Natural killer cell treated with Interleukin-12 subunit alpha and Interleukin-12 subunit beta and Interleukin-15 and Interleukin-18, amount 100 ng/mL, for 72 hours (primary cell): ENCODE data around the gene OR4X2. TPM values are rescaled to one million over a fixed set of nuclear protein-coding genes. Genes with fewer than 3 reads are reported as not detected.
"Not testable (repeated sequence)": the region's sequence is repeated elsewhere in the genome, so short reads cannot be mapped to it uniquely, and the experiment has no call there.

ENCODE experiments used
- ATAC-seq, 2 donors: fragments of 150-1000 bp; cut with Tn5 transposase in 1 of 2; sonication (Bioruptor Pico), chemical (Tn5 transposase) in 1 of 2; 2 replicates each; pipeline ENCODE4 v1.10.0; 2021
- DNase-seq: peaks from one replicate; pipeline ENCODE4 v3.0.0; 2022; ENCODE audit warnings: low spot score
- H3K27ac Mint-ChIP-seq, 2 donors: 1 replicate in 1 of 2; 2 replicates in 1 of 2; pipeline ENCODE4 v1.8.0; 2022; ENCODE audit warnings: mixed read lengths in 2 of 2, mild to moderate bottlenecking in 1 of 2, moderate library complexity in 1 of 2
- H3K27me3 Mint-ChIP-seq, 2 donors: 1 replicate in 1 of 2; 2 replicates in 1 of 2; pipeline ENCODE4 v1.8.0; 2022; ENCODE audit warnings: mixed read lengths in 2 of 2
- H3K36me3 Mint-ChIP-seq: one replicate; pipeline ENCODE4 v1.8.0; 2022; ENCODE audit warnings: mixed read lengths
- H3K4me1 Mint-ChIP-seq, 2 donors: 1 replicate in 1 of 2; 2 replicates in 1 of 2; pipeline ENCODE4 v1.8.0; 2022; ENCODE audit warnings: low read depth in 2 of 2, mixed read lengths in 2 of 2, mild to moderate bottlenecking in 1 of 2
- H3K4me3 Mint-ChIP-seq: one replicate; pipeline ENCODE4 v1.8.0; 2022; ENCODE audit warnings: mixed read lengths
- H3K9me3 Mint-ChIP-seq: 2 replicates; pipeline ENCODE4 v1.8.0; 2022; ENCODE audit warnings: mixed read lengths
- total RNA-seq, 2 donors: library from RNA; stranded (reverse); gene quantifications; one replicate each; pipeline ENCODE4 v1.2.3, GENCODE V29; 2022

OR4X2 gene
- total RNA-seq, result not detected

- no peaks in the 10 kb centered on the region for H3K9me3 Mint-ChIP-seq
- H3K27ac Mint-ChIP-seq, result no peak within 1 kb of the TSS
- no peaks in the 10 kb centered on the region for H3K4me1 Mint-ChIP-seq
- ATAC-seq, result no peak
- H3K36me3 Mint-ChIP-seq, result no peaks in the 10 kb centered on the region
- no peak for DNase-seq
- H3K27me3 Mint-ChIP-seq, result peaks cover 18 to 37% of the 10 kb centered on the region in 2 donors
- no peak within 1 kb of the TSS for H3K4me3 Mint-ChIP-seq
Observed at GRCh38 chr11:48244804-48245203, at the start of gene OR4X2. OR4X2 (plus strand) TSS chr11:48245104; CDS start chr11:48245104, 0 bp downstream.

- Mint-ChIP-seq H3K4me3 (no peak overlapping the region), H3K4me1 (no peaks in the 10 kb centered on the region), H3K27ac (no peak overlapping the region), H3K9me3 (no peaks in the 10 kb centered on the region), H3K27me3 (peaks cover 22 to 40% of the 10 kb centered on the region in 2 donors), H3K36me3 (no peaks in the 10 kb centered on the region)
- ATAC-seq (no peak), DNase-seq (no peak)
Observed at GRCh38 chr11:48207881-48208280, 37.0 kb upstream of the OR4X2 start.

- DNase-seq, result no peak
- no peaks in the 10 kb centered on the region for H3K4me1 Mint-ChIP-seq
- no peak for ATAC-seq
- no peak overlapping the region for H3K27ac Mint-ChIP-seq
- H3K27me3 Mint-ChIP-seq, result peaks cover 25 to 41% of the 10 kb centered on the region in 2 donors
- H3K9me3 Mint-ChIP-seq, result no peaks in the 10 kb centered on the region
- no peaks in the 10 kb centered on the region for H3K36me3 Mint-ChIP-seq
- no peak overlapping the region for H3K4me3 Mint-ChIP-seq
Observed at GRCh38 chr11:48210052-48210451, 34.9 kb upstream of the OR4X2 start.

- H3K36me3 Mint-ChIP-seq, result no peaks in the 10 kb centered on the region
- no peaks in the 10 kb centered on the region for H3K4me1 Mint-ChIP-seq
- no peaks in the 10 kb centered on the region for H3K9me3 Mint-ChIP-seq
- peaks cover 12 to 19% of the 10 kb centered on the region in 2 donors for H3K27me3 Mint-ChIP-seq
- no peak within 1 kb of the TSS for H3K4me3 Mint-ChIP-seq
- no peak within 1 kb of the TSS for H3K27ac Mint-ChIP-seq
- no peak for DNase-seq
- no peak for ATAC-seq
Observed at GRCh38 chr11:48216510-48216909, 28.4 kb upstream of the OR4X2 start, which contains the start of gene OR4B1. OR4B1 (plus strand) TSS chr11:48216810; CDS start chr11:48216810, 0 bp downstream.

GRCh38 chr11:48228761-48229160 lies 16.1 kb upstream of the OR4X2 start:
- H3K4me3 Mint-ChIP-seq, result no peak overlapping the region
- H3K27ac Mint-ChIP-seq, result no peak overlapping the region
- no peaks in the 10 kb centered on the region for H3K4me1 Mint-ChIP-seq
- peaks cover 3 to 27% of the 10 kb centered on the region in 2 donors for H3K27me3 Mint-ChIP-seq
- no peaks in the 10 kb centered on the region for H3K36me3 Mint-ChIP-seq
- no peaks in the 10 kb centered on the region for H3K9me3 Mint-ChIP-seq
- DNase-seq, result no peak
- no peak for ATAC-seq

GRCh38 chr11:48230057-48230456 lies 14.8 kb upstream of the OR4X2 start:
- not testable (repeated sequence) for H3K36me3 Mint-ChIP-seq, DNase-seq, ATAC-seq, H3K4me3 Mint-ChIP-seq, H3K4me1 Mint-ChIP-seq, H3K27ac Mint-ChIP-seq, H3K9me3 Mint-ChIP-seq
- H3K27me3 Mint-ChIP-seq, result peaks cover 3 to 36% of the 10 kb centered on the region in 2 donors

- H3K4me1 Mint-ChIP-seq, result no peaks in the 10 kb centered on the region
- H3K9me3 Mint-ChIP-seq, result no peaks in the 10 kb centered on the region
- ATAC-seq (no peak), DNase-seq (no peak)
- no peak overlapping the region for H3K27ac Mint-ChIP-seq
- H3K27me3 Mint-ChIP-seq, result peaks cover 10 to 44% of the 10 kb centered on the region in 2 donors
- no peak overlapping the region for H3K4me3 Mint-ChIP-seq
- H3K36me3 Mint-ChIP-seq, result no peaks in the 10 kb centered on the region
Observed at GRCh38 chr11:48237727-48238126, 7.2 kb upstream of the OR4X2 start.

- H3K27me3 Mint-ChIP-seq, result peaks cover 18 to 47% of the 10 kb centered on the region in 2 donors
- no peaks in the 10 kb centered on the region for H3K4me1 Mint-ChIP-seq
- H3K27ac Mint-ChIP-seq, result no peak overlapping the region
- H3K36me3 Mint-ChIP-seq, result no peaks in the 10 kb centered on the region
- ATAC-seq (no peak), DNase-seq (no peak)
- H3K4me3 Mint-ChIP-seq, result no peak overlapping the region
- H3K9me3 Mint-ChIP-seq, result no peaks in the 10 kb centered on the region
Observed at GRCh38 chr11:48242501-48242900, 2.4 kb upstream of the OR4X2 start.

- ATAC-seq (no peak), DNase-seq (no peak)
- Mint-ChIP-seq H3K4me3 (no peak overlapping the region), H3K9me3 (no peaks in the 10 kb centered on the region), H3K27me3 (peaks cover 20 to 48% of the 10 kb centered on the region in 2 donors), H3K36me3 (no peaks in the 10 kb centered on the region), H3K27ac (no peak overlapping the region), H3K4me1 (no peaks in the 10 kb centered on the region)
Observed at GRCh38 chr11:48248902-48249301, 4.0 kb downstream of the OR4X2 start.

GRCh38 chr11:48261600-48261999 lies 16.7 kb downstream of the OR4X2 start:
- no peak for DNase-seq
- H3K36me3 Mint-ChIP-seq, result no peaks in the 10 kb centered on the region
- H3K9me3 Mint-ChIP-seq, result no peaks in the 10 kb centered on the region
- no peaks in the 10 kb centered on the region for H3K4me1 Mint-ChIP-seq
- peaks cover 3 to 29% of the 10 kb centered on the region in 2 donors for H3K27me3 Mint-ChIP-seq
- no peak overlapping the region for H3K4me3 Mint-ChIP-seq
- no peak for ATAC-seq
- H3K27ac Mint-ChIP-seq, result no peak overlapping the region

GRCh38 chr11:48263423-48263911 lies 18.6 kb downstream of the OR4X2 start, which contains the start of gene OR4X1:
OR4X1 (plus strand) TSS chr11:48263861; CDS start chr11:48263861, 0 bp downstream.
- ATAC-seq (no peak), DNase-seq (no peak)
- H3K36me3 Mint-ChIP-seq, result no peaks in the 10 kb centered on the region
- peaks cover 0 to 18% of the 10 kb centered on the region in 2 donors for H3K27me3 Mint-ChIP-seq
- H3K4me1 Mint-ChIP-seq, result no peaks in the 10 kb centered on the region
- H3K27ac Mint-ChIP-seq, result no peak within 1 kb of the TSS
- H3K4me3 Mint-ChIP-seq, result no peak within 1 kb of the TSS
- H3K9me3 Mint-ChIP-seq, result no peaks in the 10 kb centered on the region

- no peak for ATAC-seq
- DNase-seq, result no peak
- no peaks in the 10 kb centered on the region for H3K4me1 Mint-ChIP-seq
- H3K27ac Mint-ChIP-seq, result no peak overlapping the region
- no peaks in the 10 kb centered on the region for H3K9me3 Mint-ChIP-seq
- H3K27me3 Mint-ChIP-seq, result peaks cover 7 to 11% of the 10 kb centered on the region in 2 donors
- H3K36me3 Mint-ChIP-seq, result no peaks in the 10 kb centered on the region
- H3K4me3 Mint-ChIP-seq, result no peak overlapping the region
Observed at GRCh38 chr11:48270621-48271020, 25.7 kb downstream of the OR4X2 start.

- no peak overlapping the region for H3K27ac Mint-ChIP-seq
- no peaks in the 10 kb centered on the region for H3K9me3 Mint-ChIP-seq
- DNase-seq, result no peak
- no peak for ATAC-seq
- no peaks in the 10 kb centered on the region for H3K4me1 Mint-ChIP-seq
- H3K36me3 Mint-ChIP-seq, result no peaks in the 10 kb centered on the region
- H3K4me3 Mint-ChIP-seq, result no peak overlapping the region
- H3K27me3 Mint-ChIP-seq, result peaks cover 7 to 11% of the 10 kb centered on the region in 2 donors
Observed at GRCh38 chr11:48272606-48273005, 27.7 kb downstream of the OR4X2 start.
